ENCODE measurements around the gene SGIP1.
"Not testable (repeated sequence)": the region's sequence is repeated elsewhere in the genome, so short reads cannot be mapped to it uniquely, and the experiment has no call there.

SGIP1 gene

GRCh38 chr1:66761221-66761620 is 227.3 kb downstream of the SGIP1 start:
- DNase-seq: no peak

- peak in 17 of 56 donors; percentile 0 to 67 (median 10) for DNase-seq
Measured at GRCh38 chr1:66764994-66765578, 231.1 kb downstream of the SGIP1 start.

GRCh38 chr1:66767626-66768025 is 233.7 kb downstream of the SGIP1 start:
- DNase-seq: no peak

- DNase-seq: no peak
Measured at GRCh38 chr1:66768965-66769364, 235.0 kb downstream of the SGIP1 start.

- DNase-seq: no peak
Measured at GRCh38 chr1:66769512-66770229, 235.7 kb downstream of the SGIP1 start.

GRCh38 chr1:66770240-66770639 is 236.3 kb downstream of the SGIP1 start:
- DNase-seq: no peak

- DNase-seq: no peak
Measured at GRCh38 chr1:66770694-66771093, 236.7 kb downstream of the SGIP1 start.

- no peak for DNase-seq
Measured at GRCh38 chr1:66773227-66773626, 239.3 kb downstream of the SGIP1 start.

- no peak for DNase-seq
Measured at GRCh38 chr1:66774438-66774837, 240.5 kb downstream of the SGIP1 start.

GRCh38 chr1:66775646-66776045 is 241.7 kb downstream of the SGIP1 start:
- no peak for DNase-seq

GRCh38 chr1:66777831-66778230 is 243.9 kb downstream of the SGIP1 start:
- DNase-seq: no peak

GRCh38 chr1:66778266-66778665 is 244.3 kb downstream of the SGIP1 start:
- DNase-seq: no peak

- no peak for DNase-seq
Measured at GRCh38 chr1:66778969-66779368, 245.0 kb downstream of the SGIP1 start.

GRCh38 chr1:66779475-66780078 is 245.6 kb downstream of the SGIP1 start:
- DNase-seq: no peak

GRCh38 chr1:66785800-66786199 is 251.8 kb downstream of the SGIP1 start:
- not testable (repeated sequence) for DNase-seq

GRCh38 chr1:66787641-66788040 is 253.7 kb downstream of the SGIP1 start:
- DNase-seq: no peak

GRCh38 chr1:66788231-66788939 is 254.4 kb downstream of the SGIP1 start:
- no peak for DNase-seq

- no peak for DNase-seq
Measured at GRCh38 chr1:66791621-66792610, 258.0 kb downstream of the SGIP1 start.

- DNase-seq: not testable (repeated sequence)
Measured at GRCh38 chr1:66795839-66796238, 261.9 kb downstream of the SGIP1 start.
